K562 (cell line): ENCODE data around the gene HOXD13. TPM values are rescaled to one million over a fixed set of nuclear protein-coding genes. Genes with fewer than 3 reads are reported as not detected.

Experiments used
- ATAC-seq: fragments of 200-7000 bp; cut with Tn5 transposase; 3 replicates; pipeline ENCODE4 v1.9.1; 2020; ENCODE audit warnings: moderate library complexity
- BruUV-seq: library from RNA; stranded (reverse); fragments of 400-500 nt; replicated peaks from 2 replicates; lab custom pipeline; 2021; lab: Mats Ljungman, UMichigan
- CTCF ChIA-PET: fragments of 300-600 bp; formaldehyde crosslinking; extraction: SDS; loops from one replicate; lab custom pipeline; 2021; ENCODE audit warnings: low intra/inter-chr PET ratio; lab: Yijun Ruan, JAX
- POLR2A ChIA-PET: fragments of 300-600, 350-650 bp; sonication (Branson Sonifier 250); formaldehyde crosslinking; extraction: SDS; loops from one replicate; lab custom pipeline; 2021; ENCODE audit warnings: antibody characterized with exemption, inconsistent platforms; lab: Yijun Ruan, JAX
- DNase-seq, 4 experiments: peaks; one replicate each; pipeline versions ENCODE4 v3.0.0 to v3.0.0-alpha.2; 2011 to 2018; ENCODE audit warnings: low spot score in 3 of 4, mixed read lengths in 3 of 4; ENCODE audit errors: extremely low read depth in 1 of 4
- FAIRE-seq: peaks from 2 replicates; lab custom pipeline; 2011; peaks lifted over from hg19 to GRCh38; lab: Jason Lieb, UNC
- H2AFZ ChIP-seq: 2 replicates; pipeline ENCODE4 v1.6.0; 2011; ENCODE audit warnings: low read depth, low read length, control low read depth, inconsistent platforms
- H3K27ac ChIP-seq: fragments of 200-600 bp; 3 replicates; pipeline ENCODE4 v1.8.0; 2011; ENCODE audit warnings: low read depth, mild to moderate bottlenecking, control low read depth, inconsistent platforms, low read length, moderate library complexity, mixed read lengths; ENCODE audit errors: extremely low read depth
- H3K27me3 ChIP-seq, 2 experiments: fragments of 300-600 bp in 1 of 2; 2 replicates in 1 of 2; 3 replicates in 1 of 2; pipeline versions ENCODE4 v1.6.0 to v1.8.0; 2011; ENCODE audit warnings: inconsistent platforms in 2 of 2, low read length in 2 of 2, mild to moderate bottlenecking in 1 of 2, mixed read lengths in 1 of 2, moderate library complexity in 1 of 2; ENCODE audit not compliant: control insufficient read depth in 2 of 2, insufficient read depth in 2 of 2
- H3K36me3 ChIP-seq: fragments of 300-600 bp; 3 replicates; pipeline ENCODE4 v1.8.0; 2011; ENCODE audit warnings: mild to moderate bottlenecking, low read length, inconsistent platforms; ENCODE audit not compliant: control insufficient read depth, insufficient read depth
- H3K4me1 ChIP-seq, 2 experiments: fragments of 200-600 bp in 1 of 2; replicated peaks in 1 of 2; 2 replicates in 1 of 2; 3 replicates in 1 of 2; pipeline versions ENCODE4 v1.5.1 to v1.8.0; 2011; ENCODE audit warnings: inconsistent platforms in 2 of 2, low read length in 2 of 2, mild to moderate bottlenecking in 1 of 2, mixed read lengths in 1 of 2, moderate library complexity in 1 of 2; ENCODE audit not compliant: control insufficient read depth in 2 of 2, insufficient read depth in 2 of 2
- H3K4me2 ChIP-seq: 2 replicates; pipeline ENCODE4 v1.6.1; 2011; ENCODE audit warnings: low read length, control low read depth, inconsistent platforms, mixed read lengths; ENCODE audit not compliant: insufficient read depth
- H3K4me3 ChIP-seq: fragments of 200-600 bp; sonication (generic), shearing (Covaris generic); 2 replicates; pipeline ENCODE4 v1.5.1; 2016; ENCODE audit warnings: control low read depth, inconsistent platforms
- H3K79me2 ChIP-seq: fragments of 200-600 bp; 3 replicates; pipeline ENCODE4 v1.8.0; 2011; ENCODE audit warnings: low read length, inconsistent platforms; ENCODE audit not compliant: control insufficient read depth, insufficient read depth
- H3K9ac ChIP-seq, 2 experiments: 2 replicates each; pipeline versions ENCODE4 v1.6.0 to v1.6.1; 2011; ENCODE audit warnings: low read depth in 2 of 2, low read length in 2 of 2, control low read depth in 1 of 2, inconsistent platforms in 1 of 2, mild to moderate bottlenecking in 1 of 2, mixed read lengths in 1 of 2; ENCODE audit not compliant: insufficient read depth in 1 of 2
- H3K9me1 ChIP-seq: one replicate; pipeline ENCODE4 v1.6.0; 2011; ENCODE audit warnings: inconsistent platforms, mild to moderate bottlenecking, low read length, moderate library complexity; ENCODE audit not compliant: control insufficient read depth, insufficient read depth
- H3K9me3 ChIP-seq: replicated peaks from 2 replicates; pipeline ENCODE4 v1.5.1; 2011; ENCODE audit warnings: low read depth, low read length, inconsistent platforms; ENCODE audit not compliant: control insufficient read depth, insufficient read depth
- H4K20me1 ChIP-seq: replicated peaks from 2 replicates; pipeline ENCODE4 v1.6.1; 2011; ENCODE audit warnings: low read length, inconsistent platforms, mixed read lengths; ENCODE audit not compliant: control insufficient read depth, insufficient read depth
- DPF2 ChIP-seq: fragments of 450-650 bp; IDR thresholded peaks from 2 replicates; pipeline ENCODE4 v1.6.1; 2016
- PHF20 ChIP-seq: fragments of 450-650 bp; IDR thresholded peaks from 2 replicates; pipeline ENCODE4 v1.6.1; 2018; ENCODE audit not compliant: partially characterized antibody
- POLR3G ChIP-seq: IDR thresholded peaks from 2 replicates; pipeline ENCODE4 v1.6.1; 2011; ENCODE audit not compliant: insufficient read length, insufficient replicate concordance; ENCODE audit errors: extremely low read depth
- RB1 ChIP-seq: fragments of 450-650 bp; IDR thresholded peaks from 2 replicates; pipeline ENCODE4 v1.6.1; 2017; ENCODE audit warnings: low read depth, mild to moderate bottlenecking
- ZBTB1 ChIP-seq: sonication (generic); formaldehyde crosslinking; IDR thresholded peaks from 2 replicates; pipeline ENCODE4 v1.8.1; 2023; ENCODE audit warnings: missing genetic modification reagents, low read depth, mild to moderate bottlenecking, borderline replicate concordance
- ZNF24 ChIP-seq: fragments of 450-650 bp; IDR thresholded peaks from 2 replicates; pipeline ENCODE4 v1.6.1; 2016
- WGBS: fragments of 100-300 bp; shearing (Covaris generic); methylation state at CpG from one replicate; pipeline ENCODE4 v1.1.6; 2016; ENCODE audit warnings: low coverage, mixed read lengths; ENCODE audit not compliant: insufficient coverage; ENCODE audit errors: missing lambda C conversion rate; 5-methylcytosine and 5-hydroxymethylcytosine counted together
- in situ Hi-C: fragments of 300-500 bp; cut with MboI; formaldehyde crosslinking; loops from 4 replicates; pipeline ENCODE4 v1.15.0; 2018; ENCODE audit warnings: inconsistent platforms, mixed read lengths
- intact Hi-C: fragments of 100-400 bp; cut with micrococcal nuclease; formaldehyde crosslinking; loops from 2 replicates; pipeline ENCODE4 v1.14.2; 2022
- polyA plus RNA-seq, 8 experiments: library from polyadenylated mRNA; depleted of rRNA in 4 of 8; stranded (reverse) in 5 of 8; unstranded in 3 of 8; fragments of >200 nt; fragmentation: Nextera tagmentation in 2 of 8; fragmentation: Illumina TruSeq in 1 of 8; extraction: Ambion mirVana in 2 of 8; extraction: Trizol in 1 of 8; gene quantifications; 2 replicates each; pipeline versions ENCODE4 v1.2.1 to v1.2.3, GENCODE V29; 2011 to 2014; ENCODE audit warnings: inconsistent platforms in 1 of 8, missing spikeins in 1 of 8
- total RNA-seq, 7 experiments: library from RNA; depleted of rRNA in 6 of 7; stranded (reverse); fragments of >200 nt in 6 of 7; fragmentation: Illumina TruSeq in 2 of 7; extraction: Trizol in 2 of 7; gene quantifications; 2 replicates each; pipeline versions ENCODE4 v1.2.1 to v1.2.3, GENCODE V29; 2011 to 2021; ENCODE audit warnings: low replicate concordance in 1 of 7
- TF ChIP-seq, protein P1 (sequence below): fragments of 250-450 bp; sonication (Bioruptor Pico); IDR thresholded peaks from 2 replicates; pipeline ENCODE4 v1.5.0; 2020; ENCODE audit warnings: mild to moderate bottlenecking

HOXD13 gene
- total and polyA plus RNA-seq, 9 of the 15 experiments (the other 6 are each of a cell fraction or from before 2014, with no cell fraction given) = 0.03 to 0.04 TPM; not detected in 7

DNA sequence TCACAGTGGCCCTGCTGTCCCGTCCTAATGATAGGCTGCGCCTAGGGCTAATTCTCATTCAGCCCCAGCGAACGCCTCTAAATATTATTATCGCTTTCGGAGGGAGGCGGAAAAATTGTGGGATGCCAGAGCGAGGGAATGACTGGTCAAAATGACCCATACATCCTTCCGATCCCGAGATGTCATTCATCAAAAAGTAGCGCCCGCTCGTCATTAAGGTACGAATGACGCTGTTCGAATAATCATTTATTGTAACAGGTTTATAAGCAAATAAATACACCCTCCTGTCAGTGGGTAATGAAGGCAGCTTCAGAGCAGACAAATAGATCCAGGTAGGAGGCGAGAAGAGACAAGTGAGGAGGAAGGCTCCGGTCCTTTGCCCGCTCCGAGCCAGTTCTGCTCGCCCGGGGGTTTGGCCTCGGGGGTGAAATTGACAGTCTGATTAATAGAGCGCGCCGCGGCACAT, 8.7 kb upstream of the HOXD13 start, which contains the start of gene EVX2:
Gene EVX2, minus strand, starts transcription at position 167 of the 466 bp plus-strand sequence. CDS start 186 bp downstream, outside the sequence.
- no peak for DNase-seq
- ChIA-PET CTCF (no interaction called here), POLR2A (no interaction called here)

More for the DNA sequence above, 8.7 kb upstream of the HOXD13 start, which contains the start of gene EVX2:
- intact Hi-C loops (no loop called here), in situ Hi-C loops (loop anchor here (10.0 to 25.0 kb wide), 2 partner anchors 659 to 1047 kb away; no protein-coding TSS in a partner anchor)
- peaks cover 4% of the 10 kb centered on the region; the same call in 1 of the 2 replicates for H4K20me1 ChIP-seq
- H3K4me3 ChIP-seq = no peak within 1 kb of the TSS
- no peak within 1 kb of the TSS for H3K9ac ChIP-seq
- no peak for TF ChIP-seq PHF20
- TF ChIP-seq, protein P1, sequence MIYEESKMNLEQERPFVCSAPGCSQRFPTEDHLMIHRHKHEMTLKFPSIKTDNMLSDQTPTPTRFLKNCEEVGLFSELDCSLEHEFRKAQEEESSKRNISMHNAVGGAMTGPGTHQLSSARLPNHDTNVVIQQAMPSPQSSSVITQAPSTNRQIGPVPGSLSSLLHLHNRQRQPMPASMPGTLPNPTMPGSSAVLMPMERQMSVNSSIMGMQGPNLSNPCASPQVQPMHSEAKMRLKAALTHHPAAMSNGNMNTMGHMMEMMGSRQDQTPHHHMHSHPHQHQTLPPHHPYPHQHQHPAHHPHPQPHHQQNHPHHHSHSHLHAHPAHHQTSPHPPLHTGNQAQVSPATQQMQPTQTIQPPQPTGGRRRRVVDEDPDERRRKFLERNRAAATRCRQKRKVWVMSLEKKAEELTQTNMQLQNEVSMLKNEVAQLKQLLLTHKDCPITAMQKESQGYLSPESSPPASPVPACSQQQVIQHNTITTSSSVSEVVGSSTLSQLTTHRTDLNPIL (CRISPR knock-in tag) = no peak
- TF ChIP-seq ZBTB1 = 0 out of 2 replicates have a peak, but pooled peaks have one; percentile 29
- TF ChIP-seq ZNF24 = no peak
- TF ChIP-seq POLR3G = no peak
- TF ChIP-seq DPF2 = no peak
- no peak for TF ChIP-seq RB1
- FAIRE-seq = no peak
- WGBS = 23% methylated on average over 27 of the region's 27 CpGs
- ATAC-seq = no peak
- H3K27ac ChIP-seq = no peak within 1 kb of the TSS
- no peaks in the 10 kb centered on the region for H3K36me3 ChIP-seq
- no peak within 1 kb of the TSS for H2AFZ ChIP-seq
- no peaks in the 10 kb centered on the region for H3K9me1 ChIP-seq
- BruUV-seq = no TSS peak
- H3K9me3 ChIP-seq = peaks cover 10% of the 10 kb centered on the region
- peaks cover 57 to 86% of the 10 kb centered on the region in 2 experiments for H3K27me3 ChIP-seq
- no peak within 1 kb of the TSS for H3K4me2 ChIP-seq
- H3K4me1 ChIP-seq = peaks cover 0 to 48% of the 10 kb centered on the region in 2 experiments; a peak in 3 of 5 replicates
- no peaks in the 10 kb centered on the region for H3K79me2 ChIP-seq
